ENCODE measurements around the gene IGSF8. TPM values are rescaled to one million over a fixed set of nuclear protein-coding genes. Genes with fewer than 3 reads are reported as not detected.
A peak's percentile ranks its signal among the peaks of the same experiment; 100 is the strongest.
"Not testable (repeated sequence)": the region's sequence is repeated elsewhere in the genome, so short reads cannot be mapped to it uniquely, and the experiment has no call there.

Gene IGSF8
- total RNA-seq, 1 donor from 2014 or later = 45.9 TPM

- DNase-seq = no peak
- Mint-ChIP-seq H3K9me3 (ENCODE audit: unreplicated experiment) (peaks cover 2% of the 10 kb centered on the region), H3K4me3 (ENCODE audit: unreplicated experiment) (no peak overlapping the region), H3K27ac (ENCODE audit: unreplicated experiment) (no peak overlapping the region), H3K27me3 (ENCODE audit: unreplicated experiment) (peaks cover 7% of the 10 kb centered on the region), H3K4me1 (ENCODE audit: low read depth, unreplicated experiment) (peaks cover 4% of the 10 kb centered on the region), H3K36me3 (ENCODE audit: unreplicated experiment) (no peaks in the 10 kb centered on the region)
- TF ChIP-seq CTCF (IDR thresholded peaks at IDR 0.05; ENCODE audit: partially characterized antibody, unreplicated experiment) = no peak
Measured at GRCh38 chr1:160052936-160053335, 45.5 kb downstream of the IGSF8 start.

- TF ChIP-seq CTCF (IDR thresholded peaks at IDR 0.05; ENCODE audit: partially characterized antibody, unreplicated experiment) = no peak
Measured at GRCh38 chr1:160050619-160051018, 47.8 kb downstream of the IGSF8 start.

GRCh38 chr1:160050182-160050581 lies 48.2 kb downstream of the IGSF8 start:
- H3K27me3 Mint-ChIP-seq (ENCODE audit: unreplicated experiment); DNase-seq; H3K4me3 Mint-ChIP-seq (ENCODE audit: unreplicated experiment); H3K9me3 Mint-ChIP-seq (ENCODE audit: unreplicated experiment); H3K36me3 Mint-ChIP-seq (ENCODE audit: unreplicated experiment); H3K27ac Mint-ChIP-seq (ENCODE audit: unreplicated experiment): not testable (repeated sequence)
- H3K4me1 Mint-ChIP-seq (ENCODE audit: low read depth, unreplicated experiment) = peaks cover 14% of the 10 kb centered on the region

More at GRCh38 chr1:160050619-160051018, 47.8 kb downstream of the IGSF8 start:
- H3K27me3 Mint-ChIP-seq (ENCODE audit: unreplicated experiment) = peaks cover 10% of the 10 kb centered on the region
- H3K9me3 Mint-ChIP-seq (ENCODE audit: unreplicated experiment) = peaks cover 2% of the 10 kb centered on the region
- H3K27ac Mint-ChIP-seq (ENCODE audit: unreplicated experiment) = no peak overlapping the region
- no peak overlapping the region for H3K4me3 Mint-ChIP-seq (ENCODE audit: unreplicated experiment)
- no peak for DNase-seq
- H3K4me1 Mint-ChIP-seq (ENCODE audit: low read depth, unreplicated experiment) = peaks cover 14% of the 10 kb centered on the region
- no peaks in the 10 kb centered on the region for H3K36me3 Mint-ChIP-seq (ENCODE audit: unreplicated experiment)

GRCh38 chr1:160049101-160049500 lies 49.3 kb downstream of the IGSF8 start:
- DNase-seq = no peak
- Mint-ChIP-seq H3K4me3 (ENCODE audit: unreplicated experiment) (no peak overlapping the region), H3K4me1 (ENCODE audit: low read depth, unreplicated experiment) (peaks cover 14% of the 10 kb centered on the region), H3K27ac (ENCODE audit: unreplicated experiment) (no peak overlapping the region), H3K9me3 (ENCODE audit: unreplicated experiment) (peaks cover 2% of the 10 kb centered on the region), H3K27me3 (ENCODE audit: unreplicated experiment) (peaks cover 10% of the 10 kb centered on the region), H3K36me3 (ENCODE audit: unreplicated experiment) (no peaks in the 10 kb centered on the region)
- TF ChIP-seq CTCF (IDR thresholded peaks at IDR 0.05; ENCODE audit: partially characterized antibody, unreplicated experiment) = no peak

- H3K9me3 Mint-ChIP-seq (ENCODE audit: unreplicated experiment) = peaks cover 2% of the 10 kb centered on the region
- H3K27me3 Mint-ChIP-seq (ENCODE audit: unreplicated experiment) = peaks cover 8% of the 10 kb centered on the region
- no peak for TF ChIP-seq CTCF (IDR thresholded peaks at IDR 0.05; ENCODE audit: partially characterized antibody, unreplicated experiment)
- peak overlapping the region; percentile 37 for H3K4me3 Mint-ChIP-seq (ENCODE audit: unreplicated experiment)
- no peaks in the 10 kb centered on the region for H3K36me3 Mint-ChIP-seq (ENCODE audit: unreplicated experiment)
- peaks cover 14% of the 10 kb centered on the region for H3K4me1 Mint-ChIP-seq (ENCODE audit: low read depth, unreplicated experiment)
- no peak for DNase-seq
- H3K27ac Mint-ChIP-seq (ENCODE audit: unreplicated experiment) = no peak overlapping the region
Measured at GRCh38 chr1:160048335-160048734, 50.1 kb downstream of the IGSF8 start.
